Stimulated activated CD8-positive, alpha-beta memory T cell treated with anti-CD3 and anti-CD28 coated beads, Interleukin-15, amount 100 ng/mL, for 4 hours (primary cell): ENCODE measurements around the gene MAPT.
"Not testable (repeated sequence)": the region's sequence is repeated elsewhere in the genome, so short reads cannot be mapped to it uniquely, and the experiment has no call there.

Source experiments
- DNase-seq, 2 donors: peaks; one replicate each; pipeline ENCODE4 v3.0.0-alpha.2; 2020; ENCODE audit warnings: low read depth in 2 of 2

Gene MAPT

DNA sequence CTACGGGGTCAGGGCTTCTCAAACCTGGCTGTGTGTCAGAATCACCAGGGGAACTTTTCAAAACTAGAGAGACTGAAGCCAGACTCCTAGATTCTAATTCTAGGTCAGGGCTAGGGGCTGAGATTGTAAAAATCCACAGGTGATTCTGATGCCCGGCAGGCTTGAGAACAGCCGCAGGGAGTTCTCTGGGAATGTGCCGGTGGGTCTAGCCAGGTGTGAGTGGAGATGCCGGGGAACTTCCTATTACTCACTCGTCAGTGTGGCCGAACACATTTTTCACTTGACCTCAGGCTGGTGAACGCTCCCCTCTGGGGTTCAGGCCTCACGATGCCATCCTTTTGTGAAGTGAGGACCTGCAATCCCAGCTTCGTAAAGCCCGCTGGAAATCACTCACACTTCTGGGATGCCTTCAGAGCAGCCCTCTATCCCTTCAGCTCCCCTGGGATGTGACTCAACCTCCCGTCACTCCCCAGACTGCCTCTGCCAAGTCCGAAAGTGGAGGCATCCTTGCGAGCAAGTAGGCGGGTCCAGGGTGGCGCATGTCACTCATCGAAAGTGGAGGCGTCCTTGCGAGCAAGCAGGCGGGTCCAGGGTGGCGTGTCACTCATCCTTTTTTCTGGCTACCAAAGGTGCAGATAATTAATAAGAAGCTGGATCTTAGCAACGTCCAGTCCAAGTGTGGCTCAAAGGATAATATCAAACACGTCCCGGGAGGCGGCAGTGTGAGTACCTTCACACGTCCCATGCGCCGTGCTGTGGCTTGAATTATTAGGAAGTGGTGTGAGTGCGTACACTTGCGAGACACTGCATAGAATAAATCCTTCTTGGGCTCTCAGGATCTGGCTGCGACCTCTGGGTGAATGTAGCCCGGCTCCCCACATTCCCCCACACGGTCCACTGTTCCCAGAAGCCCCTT, 115.6 kb downstream of the MAPT start:
- DNase-seq = no peak

DNA sequence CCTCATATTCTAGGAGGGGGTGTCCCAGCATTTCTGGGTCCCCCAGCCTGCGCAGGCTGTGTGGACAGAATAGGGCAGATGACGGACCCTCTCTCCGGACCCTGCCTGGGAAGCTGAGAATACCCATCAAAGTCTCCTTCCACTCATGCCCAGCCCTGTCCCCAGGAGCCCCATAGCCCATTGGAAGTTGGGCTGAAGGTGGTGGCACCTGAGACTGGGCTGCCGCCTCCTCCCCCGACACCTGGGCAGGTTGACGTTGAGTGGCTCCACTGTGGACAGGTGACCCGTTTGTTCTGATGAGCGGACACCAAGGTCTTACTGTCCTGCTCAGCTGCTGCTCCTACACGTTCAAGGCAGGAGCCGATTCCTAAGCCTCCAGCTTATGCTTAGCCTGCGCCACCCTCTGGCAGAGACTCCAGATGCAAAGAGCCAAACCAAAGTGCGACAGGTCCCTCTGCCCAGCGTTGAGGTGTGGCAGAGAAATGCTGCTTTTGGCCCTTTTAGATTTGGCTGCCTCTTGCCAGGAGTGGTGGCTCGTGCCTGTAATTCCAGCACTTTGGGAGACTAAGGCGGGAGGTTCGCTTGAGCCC, 116.3 kb downstream of the MAPT start:
- DNase-seq = no peak

DNA sequence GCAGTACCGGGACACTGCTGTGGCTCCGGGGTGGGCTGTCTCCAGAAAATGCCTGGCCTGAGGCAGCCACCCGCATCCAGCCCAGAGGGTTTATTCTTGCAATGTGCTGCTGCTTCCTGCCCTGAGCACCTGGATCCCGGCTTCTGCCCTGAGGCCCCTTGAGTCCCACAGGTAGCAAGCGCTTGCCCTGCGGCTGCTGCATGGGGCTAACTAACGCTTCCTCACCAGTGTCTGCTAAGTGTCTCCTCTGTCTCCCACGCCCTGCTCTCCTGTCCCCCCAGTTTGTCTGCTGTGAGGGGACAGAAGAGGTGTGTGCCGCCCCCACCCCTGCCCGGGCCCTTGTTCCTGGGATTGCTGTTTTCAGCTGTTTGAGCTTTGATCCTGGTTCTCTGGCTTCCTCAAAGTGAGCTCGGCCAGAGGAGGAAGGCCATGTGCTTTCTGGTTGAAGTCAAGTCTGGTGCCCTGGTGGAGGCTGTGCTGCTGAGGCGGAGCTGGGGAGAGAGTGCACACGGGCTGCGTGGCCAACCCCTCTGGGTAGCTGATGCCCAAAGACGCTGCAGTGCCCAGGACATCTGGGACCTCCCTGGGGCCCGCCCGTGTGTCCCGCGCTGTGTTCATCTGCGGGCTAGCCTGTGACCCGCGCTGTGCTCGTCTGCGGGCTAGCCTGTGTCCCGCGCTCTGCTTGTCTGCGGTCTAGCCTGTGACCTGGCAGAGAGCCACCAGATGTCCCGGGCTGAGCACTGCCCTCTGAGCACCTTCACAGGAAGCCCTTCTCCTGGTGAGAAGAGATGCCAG, 117.6 kb downstream of the MAPT start:
- no peak for DNase-seq

- no peak for DNase-seq
Observed at GRCh38 chr17:46012506-46013079, 118.2 kb downstream of the MAPT start.

- no peak for DNase-seq
Observed at GRCh38 chr17:46013127-46013501, 118.8 kb downstream of the MAPT start.

- no peak for DNase-seq
Observed at GRCh38 chr17:46013502-46014165, 119.3 kb downstream of the MAPT start.

DNA sequence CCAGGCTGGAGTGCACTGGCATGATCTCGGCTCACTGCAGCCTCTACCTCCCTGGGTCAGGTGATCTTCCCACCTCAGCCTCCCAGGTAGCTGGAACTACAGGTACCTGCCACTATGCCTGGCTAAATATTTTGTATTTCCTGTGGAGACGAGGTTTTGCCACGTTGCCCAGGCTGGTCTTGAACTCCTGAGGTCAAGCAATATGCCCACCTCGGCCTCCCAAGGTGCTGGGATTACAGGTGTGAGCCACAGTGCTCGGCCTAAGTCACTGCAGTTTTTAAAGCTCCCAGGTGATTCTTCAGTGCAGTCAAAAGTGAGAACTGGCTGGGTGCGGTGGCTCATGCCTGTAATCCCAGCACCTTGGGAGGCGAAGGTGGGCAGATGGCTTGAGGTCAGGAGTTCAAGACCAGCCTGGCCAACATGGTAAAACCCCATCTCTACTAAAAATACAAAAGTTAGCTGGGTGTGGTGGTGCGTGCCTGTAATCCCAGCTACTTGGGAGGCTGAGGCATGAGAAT, 125.1 kb downstream of the MAPT start:
- DNase-seq = not testable (repeated sequence)

GRCh38 chr17:46020023-46020761, 125.8 kb downstream of the MAPT start:
- DNase-seq = peak; percentile 21 to 23

GRCh38 chr17:46020998-46021397, 126.6 kb downstream of the MAPT start:
- DNase-seq = no peak

DNA sequence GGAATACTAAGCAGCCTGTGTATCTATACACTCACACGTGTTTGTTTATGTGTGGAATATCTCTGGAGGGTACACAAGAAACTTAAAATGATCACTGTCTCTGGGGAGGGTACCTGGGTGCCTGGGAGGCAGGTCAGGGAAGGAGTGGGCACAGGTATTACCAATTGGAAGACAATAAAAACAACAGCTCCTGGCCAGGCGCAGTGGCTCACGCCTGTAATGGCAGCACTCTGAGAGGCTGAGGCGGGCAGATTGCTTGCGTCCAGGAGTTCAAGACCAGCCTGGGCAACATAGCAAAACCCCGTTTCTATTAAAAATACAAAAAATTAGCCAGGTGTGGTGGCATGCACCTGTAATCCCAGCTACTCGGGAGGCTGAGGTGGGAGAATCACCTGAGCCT, 129.0 kb downstream of the MAPT start:
- DNase-seq = not testable (repeated sequence)

GRCh38 chr17:46023783-46024388, 129.5 kb downstream of the MAPT start:
- DNase-seq = no peak

DNA sequence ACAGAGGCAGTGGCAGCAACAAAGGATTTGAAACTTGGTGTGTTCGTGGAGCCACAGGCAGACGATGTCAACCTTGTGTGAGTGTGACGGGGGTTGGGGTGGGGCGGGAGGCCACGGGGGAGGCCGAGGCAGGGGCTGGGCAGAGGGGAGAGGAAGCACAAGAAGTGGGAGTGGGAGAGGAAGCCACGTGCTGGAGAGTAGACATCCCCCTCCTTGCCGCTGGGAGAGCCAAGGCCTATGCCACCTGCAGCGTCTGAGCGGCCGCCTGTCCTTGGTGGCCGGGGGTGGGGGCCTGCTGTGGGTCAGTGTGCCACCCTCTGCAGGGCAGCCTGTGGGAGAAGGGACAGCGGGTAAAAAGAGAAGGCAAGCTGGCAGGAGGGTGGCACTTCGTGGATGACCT, 130.2 kb downstream of the MAPT start:
- no peak for DNase-seq

DNA sequence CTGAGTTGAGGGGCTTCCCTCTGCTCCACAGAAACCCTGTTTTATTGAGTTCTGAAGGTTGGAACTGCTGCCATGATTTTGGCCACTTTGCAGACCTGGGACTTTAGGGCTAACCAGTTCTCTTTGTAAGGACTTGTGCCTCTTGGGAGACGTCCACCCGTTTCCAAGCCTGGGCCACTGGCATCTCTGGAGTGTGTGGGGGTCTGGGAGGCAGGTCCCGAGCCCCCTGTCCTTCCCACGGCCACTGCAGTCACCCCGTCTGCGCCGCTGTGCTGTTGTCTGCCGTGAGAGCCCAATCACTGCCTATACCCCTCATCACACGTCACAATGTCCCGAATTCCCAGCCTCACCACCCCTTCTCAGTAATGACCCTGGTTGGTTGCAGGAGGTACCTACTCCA, 130.7 kb downstream of the MAPT start:
- DNase-seq = no peak

DNA sequence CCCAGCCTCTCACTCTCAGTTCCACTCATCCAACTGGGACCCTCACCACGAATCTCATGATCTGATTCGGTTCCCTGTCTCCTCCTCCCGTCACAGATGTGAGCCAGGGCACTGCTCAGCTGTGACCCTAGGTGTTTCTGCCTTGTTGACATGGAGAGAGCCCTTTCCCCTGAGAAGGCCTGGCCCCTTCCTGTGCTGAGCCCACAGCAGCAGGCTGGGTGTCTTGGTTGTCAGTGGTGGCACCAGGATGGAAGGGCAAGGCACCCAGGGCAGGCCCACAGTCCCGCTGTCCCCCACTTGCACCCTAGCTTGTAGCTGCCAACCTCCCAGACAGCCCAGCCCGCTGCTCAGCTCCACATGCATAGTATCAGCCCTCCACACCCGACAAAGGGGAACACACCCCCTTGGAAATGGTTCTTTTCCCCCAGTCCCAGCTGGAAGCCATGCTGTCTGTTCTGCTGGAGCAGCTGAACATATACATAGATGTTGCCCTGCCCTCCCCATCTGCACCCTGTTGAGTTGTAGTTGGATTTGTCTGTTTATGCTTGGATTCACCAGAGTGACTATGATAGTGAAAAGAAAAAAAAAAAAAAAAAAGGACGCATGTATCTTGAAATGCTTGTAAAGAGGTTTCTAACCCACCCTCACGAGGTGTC, 131.3 kb downstream of the MAPT start:
- no peak for DNase-seq

GRCh38 chr17:46026166-46027047, 132.1 kb downstream of the MAPT start:
- DNase-seq = no peak

GRCh38 chr17:46027048-46027975, 133.0 kb downstream of the MAPT start:
- no peak for DNase-seq

DNA sequence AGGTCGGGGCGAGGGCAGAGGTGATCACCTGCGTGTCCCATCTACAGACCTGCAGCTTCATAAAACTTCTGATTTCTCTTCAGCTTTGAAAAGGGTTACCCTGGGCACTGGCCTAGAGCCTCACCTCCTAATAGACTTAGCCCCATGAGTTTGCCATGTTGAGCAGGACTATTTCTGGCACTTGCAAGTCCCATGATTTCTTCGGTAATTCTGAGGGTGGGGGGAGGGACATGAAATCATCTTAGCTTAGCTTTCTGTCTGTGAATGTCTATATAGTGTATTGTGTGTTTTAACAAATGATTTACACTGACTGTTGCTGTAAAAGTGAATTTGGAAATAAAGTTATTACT, 133.6 kb downstream of the MAPT start:
- no peak for DNase-seq

DNA sequence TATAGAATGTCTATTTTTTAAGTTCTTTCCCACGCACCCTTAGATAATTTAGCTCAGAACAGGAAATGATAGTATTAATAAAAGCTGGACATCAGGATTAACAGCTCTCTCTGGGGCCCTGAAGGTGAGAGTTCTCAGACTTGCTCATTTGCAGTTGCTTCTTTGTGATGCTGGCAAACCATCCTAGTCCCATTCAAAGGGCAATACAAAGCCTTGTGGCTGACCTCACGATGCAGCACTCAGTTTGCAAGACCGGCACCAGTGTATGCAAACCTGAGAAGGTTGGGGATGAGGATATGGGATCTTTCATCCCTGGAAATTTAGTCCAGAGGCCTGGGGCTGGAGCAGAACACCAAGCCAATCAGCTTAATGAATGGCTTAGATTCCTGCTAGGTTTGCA, 134.0 kb downstream of the MAPT start:
- DNase-seq = no peak
